ENCODE measurements around the gene KCTD12. TPM values are rescaled to one million over a fixed set of nuclear protein-coding genes. Genes with fewer than 3 reads are reported as not detected.

The KCTD12 gene
- total and polyA plus RNA-seq, 12 donors = 12.5 to 80.8 (median 44.9) TPM

DNA sequence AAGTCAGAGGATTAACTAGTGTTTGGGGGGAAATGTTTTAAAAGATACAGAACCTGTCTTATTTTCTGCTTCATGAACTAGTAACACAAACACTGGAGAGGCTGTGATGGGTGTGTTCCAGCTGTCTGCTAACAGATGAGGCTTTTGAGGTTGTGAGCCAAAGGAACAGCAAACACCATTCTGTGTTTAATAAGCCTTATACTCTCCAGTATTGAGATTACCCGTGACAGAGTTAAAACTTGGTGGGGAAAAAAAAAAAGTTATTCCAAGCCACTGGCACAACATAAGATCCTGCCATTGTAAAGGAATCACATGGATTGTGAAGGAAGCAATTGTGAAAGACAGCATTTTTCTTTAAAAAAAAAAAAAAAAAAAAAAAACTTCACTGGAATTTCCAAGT is 48.4 kb downstream of the KCTD12 start:
- TF ChIP-seq CTCF (IDR thresholded peaks at IDR 0.05) (no peak), POLR2A (IDR thresholded peaks at IDR 0.05) (no peak)
- WGBS, 4 donors = 57 to 62% (median 58%) methylated on average over 1 of the region's 1 CpG
- Histone ChIP-seq H3K9me3 (replicated peaks in 1 of 3) (no peaks in the 10 kb centered on the region), H3K36me3 (replicated peaks in 1 of 2) (no peaks in the 10 kb centered on the region), H3K27ac (no peak overlapping the region), H3K27me3 (no peaks in the 10 kb centered on the region), H3K4me3 (no peak overlapping the region), H3K4me1 (replicated peaks in 1 of 2) (no peaks in the 10 kb centered on the region)
- no peak for DNase-seq
- intact Hi-C loops (cut with DNase I) = no loop called here

GRCh38 chr13:76836311-76836710 is 49.9 kb downstream of the KCTD12 start:
- no peak for DNase-seq
- H3K4me3 ChIP-seq = no peak overlapping the region
- no peaks in the 10 kb centered on the region for H3K27me3 ChIP-seq
- intact Hi-C loops (cut with DNase I) = no loop called here
- WGBS, 4 donors = 36 to 64% (median 55%) methylated on average over 1 of the region's 1 CpG
- TF ChIP-seq CTCF (IDR thresholded peaks at IDR 0.05) = no peak
- no peak for TF ChIP-seq POLR2A (IDR thresholded peaks at IDR 0.05)
- no peak overlapping the region for H3K27ac ChIP-seq
- H3K36me3 ChIP-seq (replicated peaks in 1 of 2) = no peaks in the 10 kb centered on the region
- no peaks in the 10 kb centered on the region for H3K4me1 ChIP-seq (replicated peaks in 1 of 2)
- H3K9me3 ChIP-seq (replicated peaks in 1 of 3) = no peaks in the 10 kb centered on the region

GRCh38 chr13:76833441-76833954 is 52.7 kb downstream of the KCTD12 start:
- DNase-seq = no peak
- no peaks in the 10 kb centered on the region for H3K36me3 ChIP-seq (replicated peaks in 1 of 2)
- no peak overlapping the region for H3K27ac ChIP-seq
- no peaks in the 10 kb centered on the region for H3K4me1 ChIP-seq (replicated peaks in 1 of 2)
- no peak for TF ChIP-seq CTCF (IDR thresholded peaks at IDR 0.05)
- TF ChIP-seq POLR2A (IDR thresholded peaks at IDR 0.05) = no peak
- 88 to 94% (median 90%) methylated on average over 8 of the region's 8 CpGs for WGBS, 4 donors
- H3K27me3 ChIP-seq = no peaks in the 10 kb centered on the region
- no peaks in the 10 kb centered on the region for H3K9me3 ChIP-seq (replicated peaks in 1 of 3)
- no peak overlapping the region for H3K4me3 ChIP-seq
- intact Hi-C loops (cut with DNase I) = no loop called here

DNA sequence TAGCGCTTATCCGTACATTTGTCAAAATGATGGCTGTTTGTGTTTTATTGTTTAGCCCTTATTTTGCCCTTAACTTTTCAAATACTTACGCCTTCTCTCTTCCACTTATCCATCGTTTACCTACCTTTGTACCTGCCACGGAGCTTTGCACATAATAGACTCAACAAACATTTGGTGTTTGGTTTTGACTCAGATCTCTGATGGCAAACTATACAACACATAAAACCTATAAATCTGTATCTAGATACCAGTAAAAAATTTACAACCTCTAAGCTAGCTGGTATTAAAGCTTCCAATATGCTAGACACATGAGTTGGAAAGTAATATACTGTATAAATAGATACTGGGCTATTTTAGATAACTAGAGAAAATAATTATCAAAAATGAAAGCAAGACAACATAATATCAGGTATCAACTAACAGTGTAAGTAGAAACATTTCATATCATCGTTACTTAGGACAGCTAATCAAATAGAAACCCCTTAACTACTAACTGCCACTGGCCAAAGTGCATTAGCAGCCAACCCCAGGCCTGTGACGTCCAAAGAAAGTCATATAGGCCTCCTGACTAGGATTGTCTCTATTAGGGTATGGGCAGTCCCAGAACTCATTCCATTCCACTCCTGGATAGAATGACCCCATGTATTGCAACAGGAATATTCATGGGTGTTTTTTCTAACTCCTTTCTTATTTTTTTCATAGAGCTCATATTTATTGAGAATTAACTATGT is 53.8 kb downstream of the KCTD12 start:
- H3K9me3 ChIP-seq (replicated peaks in 1 of 3) = no peaks in the 10 kb centered on the region
- H3K4me1 ChIP-seq (replicated peaks in 1 of 2) = no peaks in the 10 kb centered on the region
- intact Hi-C loops (cut with DNase I) = no loop called here
- DNase-seq = no peak
- no peak for TF ChIP-seq POLR2A (IDR thresholded peaks at IDR 0.05)
- no peak for TF ChIP-seq CTCF (IDR thresholded peaks at IDR 0.05)
- no peaks in the 10 kb centered on the region for H3K36me3 ChIP-seq (replicated peaks in 1 of 2)
- H3K27me3 ChIP-seq = no peaks in the 10 kb centered on the region
- H3K4me3 ChIP-seq = no peak overlapping the region
- 81 to 95% (median 83%) methylated on average over 7 of the region's 7 CpGs for WGBS, 4 donors
- no peak overlapping the region for H3K27ac ChIP-seq
